Stomach (tissue), 9 donors: ENCODE data around the gene CDH2. TPM values are rescaled to one million over a fixed set of nuclear protein-coding genes. Genes with fewer than 3 reads are reported as not detected.

ENCODE experiments used
- DNase-seq, 2 donors: peaks; one replicate each; pipeline versions ENCODE4 v3.0.0 to v3.0.0-alpha.2; 2013 to 2019
- H3K27ac ChIP-seq, 5 donors: fragments of 200-600 bp in 4 of 5; sonication (generic) in 4 of 5; one replicate each; pipeline ENCODE4 v1.5.1; 2013 to 2019; ENCODE audit warnings: mild to moderate bottlenecking in 1 of 5, moderate library complexity in 1 of 5
- H3K27me3 ChIP-seq, 3 donors: fragments of 200-600 bp; sonication (generic); one replicate each; pipeline ENCODE4 v1.5.1; 2017 to 2019; ENCODE audit warnings: mixed run types in 1 of 3
- H3K36me3 ChIP-seq, 4 donors: fragments of 200-600 bp; sonication (generic); 1 replicate in 3 of 4; 2 replicates in 1 of 4; pipeline ENCODE4 v1.5.1; 2016 to 2019
- H3K4me1 ChIP-seq, 4 donors: fragments of 200-600 bp; sonication (generic); one replicate each; pipeline ENCODE4 v1.5.1; 2016 to 2019
- H3K4me3 ChIP-seq, 4 donors: fragments of 200-600 bp; sonication (generic) in 3 of 4; one replicate each; pipeline ENCODE4 v1.5.1; 2016 to 2019; ENCODE audit warnings: mild to moderate bottlenecking in 1 of 4
- H3K9me3 ChIP-seq, 4 donors: fragments of 200-600 bp; sonication (generic); one replicate each; pipeline ENCODE4 v1.5.1; 2016 to 2019
- EP300 ChIP-seq: sonication (generic); formaldehyde crosslinking; IDR thresholded peaks from one replicate; pipeline ENCODE4 v1.6.1; 2017; ENCODE audit warnings: antibody characterized with exemption
- POLR2A ChIP-seq, 4 donors: fragments of 450-650 bp; IDR thresholded peaks; one replicate each; pipeline ENCODE4 v1.6.1; 2016; ENCODE audit warnings: antibody characterized with exemption in 4 of 4, control low read depth in 2 of 4, mild to moderate bottlenecking in 1 of 4, moderate library complexity in 1 of 4
- POLR2AphosphoS5 ChIP-seq, 3 donors: sonication (generic); formaldehyde crosslinking; IDR thresholded peaks; one replicate each; pipeline ENCODE4 v1.6.1; 2016; ENCODE audit warnings: antibody characterized with exemption in 3 of 3
- WGBS, 5 donors: extraction: QIAGEN DNeasy Blood & Tissue Kit in 3 of 5; methylation state at CpG; one replicate each; pipeline versions ENCODE4 v1.1.5 to v1.1.7; 2013 to 2018; 5-methylcytosine and 5-hydroxymethylcytosine counted together
- intact Hi-C: fragments of 100-400 bp; cut with DNase I; formaldehyde crosslinking; loops from one replicate; pipeline ENCODE4 v1.15.1; 2023; ENCODE audit warnings: low total_unique reads
- polyA plus RNA-seq, 3 donors: library from polyadenylated mRNA; stranded (reverse); fragments of 200-250 nt; gene quantifications; one replicate each; pipeline ENCODE4 v1.2.3, GENCODE V29; 2013
- total RNA-seq, 5 donors: library from RNA; depleted of rRNA; stranded (reverse); fragments of >200 nt; gene quantifications; one replicate each; pipeline versions ENCODE4 v1.1.0 to v1.2.3, GENCODE V29; 2014 to 2016
- TF ChIP-seq, protein P1 (sequence below), 7 experiments: fragments of 450-650 bp in 4 of 7; fragments of 200-600 bp in 3 of 7; sonication (generic) in 3 of 7; IDR thresholded peaks; one replicate each; pipeline ENCODE4 v1.5.1; 2016 to 2019; ENCODE audit warnings: antibody characterized with exemption in 7 of 7, control low read depth in 2 of 7, mild to moderate bottlenecking in 1 of 7
- donor health status: healthy with polysubstance abuse.
- donor health status: Bipolar disorder and iron deficiency.
- donor health status: healthy.

Gene CDH2
- total and polyA plus RNA-seq, 8 donors: 0.58 to 21.9 (median 5.7) TPM

DNA sequence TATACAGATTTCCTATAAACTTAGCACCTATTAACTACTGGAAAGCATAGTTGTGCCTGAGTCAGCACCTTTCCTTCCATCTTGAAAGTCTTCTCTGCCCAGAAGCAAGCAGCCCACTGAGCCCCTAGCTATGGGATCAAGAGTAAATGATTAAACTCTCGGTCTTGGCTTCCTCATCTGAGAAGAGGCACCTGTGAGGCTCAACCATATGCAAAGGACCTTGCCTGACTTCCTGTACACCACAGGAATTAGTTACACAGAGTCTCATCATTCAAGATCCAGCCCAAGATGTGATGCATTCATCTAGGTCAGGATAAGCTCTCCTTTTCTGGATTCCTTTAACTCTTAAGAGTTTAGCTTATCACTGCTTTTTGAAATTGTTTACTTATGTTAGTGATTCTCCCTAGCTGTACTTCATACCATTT is 96.0 kb downstream of the CDH2 start:
- no peaks in the 10 kb centered on the region for H3K27me3 ChIP-seq
- H3K9me3 ChIP-seq: no peaks in the 10 kb centered on the region
- intact Hi-C loops: no loop called here
- H3K36me3 ChIP-seq: no peaks in the 10 kb centered on the region
- H3K27ac ChIP-seq: no peak overlapping the region
- WGBS, 5 donors: 75 to 85% (median 76%) methylated on average over 1 of the region's 1 CpG
- TF ChIP-seq POLR2AphosphoS5 (IDR thresholded peaks at IDR 0.05): no peak
- no peak for TF ChIP-seq POLR2A (IDR thresholded peaks at IDR 0.05)
- no peak for TF ChIP-seq EP300
- TF ChIP-seq, protein P1, sequence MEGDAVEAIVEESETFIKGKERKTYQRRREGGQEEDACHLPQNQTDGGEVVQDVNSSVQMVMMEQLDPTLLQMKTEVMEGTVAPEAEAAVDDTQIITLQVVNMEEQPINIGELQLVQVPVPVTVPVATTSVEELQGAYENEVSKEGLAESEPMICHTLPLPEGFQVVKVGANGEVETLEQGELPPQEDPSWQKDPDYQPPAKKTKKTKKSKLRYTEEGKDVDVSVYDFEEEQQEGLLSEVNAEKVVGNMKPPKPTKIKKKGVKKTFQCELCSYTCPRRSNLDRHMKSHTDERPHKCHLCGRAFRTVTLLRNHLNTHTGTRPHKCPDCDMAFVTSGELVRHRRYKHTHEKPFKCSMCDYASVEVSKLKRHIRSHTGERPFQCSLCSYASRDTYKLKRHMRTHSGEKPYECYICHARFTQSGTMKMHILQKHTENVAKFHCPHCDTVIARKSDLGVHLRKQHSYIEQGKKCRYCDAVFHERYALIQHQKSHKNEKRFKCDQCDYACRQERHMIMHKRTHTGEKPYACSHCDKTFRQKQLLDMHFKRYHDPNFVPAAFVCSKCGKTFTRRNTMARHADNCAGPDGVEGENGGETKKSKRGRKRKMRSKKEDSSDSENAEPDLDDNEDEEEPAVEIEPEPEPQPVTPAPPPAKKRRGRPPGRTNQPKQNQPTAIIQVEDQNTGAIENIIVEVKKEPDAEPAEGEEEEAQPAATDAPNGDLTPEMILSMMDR (IDR thresholded peaks at IDR 0.05): no peak
- no peak overlapping the region for H3K4me3 ChIP-seq
- DNase-seq: no peak
- H3K4me1 ChIP-seq: no peaks in the 10 kb centered on the region

DNA sequence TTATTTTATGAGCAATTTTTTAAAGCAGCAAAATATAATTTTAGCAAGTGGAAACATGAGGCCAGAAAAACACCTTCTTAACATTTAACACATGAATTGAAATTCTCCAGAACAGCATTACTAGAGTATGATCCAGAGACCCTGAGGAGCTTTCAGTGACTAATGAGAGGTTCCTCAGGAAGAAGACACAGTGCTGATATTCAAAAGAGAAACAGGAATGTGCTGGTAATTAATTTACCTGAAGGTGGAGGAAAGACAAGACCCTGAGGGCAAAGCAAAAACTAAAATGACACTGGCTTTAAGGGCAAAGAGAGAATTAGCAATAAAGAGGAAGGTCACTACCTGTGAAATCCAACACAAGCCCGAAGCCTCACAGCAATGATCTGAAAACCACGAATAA is 97.0 kb downstream of the CDH2 start:
- no peak for DNase-seq
- H3K4me1 ChIP-seq: no peaks in the 10 kb centered on the region
- TF ChIP-seq EP300 (no peak), POLR2A (IDR thresholded peaks at IDR 0.05) (no peak), POLR2AphosphoS5 (IDR thresholded peaks at IDR 0.05) (no peak)
- TF ChIP-seq, protein P1 (IDR thresholded peaks at IDR 0.05): no peak
- H3K4me3 ChIP-seq: no peak overlapping the region
- WGBS, 5 donors: 63 to 95% (median 87%) methylated on average over 2 of the region's 2 CpGs
- no peaks in the 10 kb centered on the region for H3K27me3 ChIP-seq
- intact Hi-C loops: no loop called here
- H3K36me3 ChIP-seq: no peaks in the 10 kb centered on the region
- no peak overlapping the region for H3K27ac ChIP-seq
- H3K9me3 ChIP-seq: no peaks in the 10 kb centered on the region

DNA sequence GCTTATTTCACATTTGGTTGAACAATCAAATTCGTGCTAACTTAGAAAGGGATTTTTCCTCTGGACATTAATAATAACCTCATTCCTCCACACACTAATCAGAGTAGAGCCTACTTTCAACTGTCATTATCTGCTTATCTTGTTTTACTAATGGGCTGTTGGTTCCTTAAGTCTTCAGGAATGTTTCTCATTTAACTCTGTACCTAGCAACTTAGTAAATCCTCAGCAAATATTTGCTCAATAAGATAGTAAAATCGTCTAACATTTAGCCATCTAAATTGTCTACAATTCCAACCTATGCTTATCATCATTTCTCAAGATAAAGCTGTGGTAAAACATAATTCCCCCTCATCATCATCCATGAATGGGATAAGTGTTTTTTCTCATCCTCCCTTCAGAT is 98.1 kb downstream of the CDH2 start:
- Histone ChIP-seq H3K9me3 (no peaks in the 10 kb centered on the region), H3K36me3 (no peaks in the 10 kb centered on the region), H3K27ac (no peak overlapping the region), H3K27me3 (no peaks in the 10 kb centered on the region), H3K4me1 (no peaks in the 10 kb centered on the region), H3K4me3 (no peak overlapping the region)
- WGBS, 5 donors: 19 to 31% (median 23%) methylated on average over 2 of the region's 2 CpGs
- no peak for TF ChIP-seq POLR2AphosphoS5 (IDR thresholded peaks at IDR 0.05)
- TF ChIP-seq EP300: no peak
- TF ChIP-seq, protein P1 (IDR thresholded peaks at IDR 0.05): no peak
- TF ChIP-seq POLR2A (IDR thresholded peaks at IDR 0.05): no peak
- no peak for DNase-seq
- intact Hi-C loops: no loop called here

DNA sequence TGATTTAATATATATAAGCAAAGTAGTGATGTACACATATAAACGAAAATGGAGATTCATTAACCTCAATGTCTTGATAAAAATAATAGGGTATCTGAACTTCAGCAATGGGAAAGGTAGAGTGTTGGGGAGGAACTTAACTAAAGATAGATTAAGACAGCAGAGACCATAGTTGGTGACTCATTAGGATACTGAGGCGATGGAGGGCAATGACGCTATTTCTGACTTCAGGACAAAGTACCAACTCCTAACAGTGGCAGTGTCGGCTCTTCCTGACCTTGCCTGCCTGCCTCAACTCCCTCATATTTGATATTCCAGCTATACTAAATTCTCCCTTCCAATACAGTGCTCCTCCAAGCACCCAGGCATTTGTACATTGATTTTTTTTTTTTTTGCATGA is 98.6 kb downstream of the CDH2 start:
- Histone ChIP-seq H3K4me3 (no peak overlapping the region), H3K4me1 (no peaks in the 10 kb centered on the region), H3K9me3 (no peaks in the 10 kb centered on the region), H3K36me3 (no peaks in the 10 kb centered on the region), H3K27ac (no peak overlapping the region), H3K27me3 (no peaks in the 10 kb centered on the region)
- WGBS, 5 donors: 68 to 80% (median 76%) methylated on average over 4 of the region's 4 CpGs
- no peak for DNase-seq
- intact Hi-C loops: no loop called here
- TF ChIP-seq, protein P1 (IDR thresholded peaks at IDR 0.05): no peak
- TF ChIP-seq POLR2A (IDR thresholded peaks at IDR 0.05): no peak
- no peak for TF ChIP-seq POLR2AphosphoS5 (IDR thresholded peaks at IDR 0.05)
- no peak for TF ChIP-seq EP300
